K562 (cell line): ENCODE results near the gene TOM1L2. TPM values are rescaled to one million over a fixed set of nuclear protein-coding genes. Genes with fewer than 3 reads are reported as not detected.

ENCODE experiments used
- CBX1 ChIP-seq: sonication (generic); IDR thresholded peaks from 2 replicates; pipeline ENCODE4 v1.6.1; 2016; ENCODE audit warnings: antibody characterized with exemption, low read depth, mild to moderate bottlenecking
- EP400 ChIP-seq: fragments of 450-650 bp; IDR thresholded peaks from 2 replicates; pipeline ENCODE4 v1.6.1; 2017; ENCODE audit warnings: antibody characterized with exemption, mild to moderate bottlenecking, moderate library complexity
- ETS2 ChIP-seq: IDR thresholded peaks from 2 replicates; pipeline ENCODE4 v1.6.1; 2016; ENCODE audit warnings: borderline replicate concordance, missing genetic modification characterization, mild to moderate bottlenecking, moderate library complexity, missing compliant biosample characterization; ENCODE audit not compliant: poor library complexity, severe bottlenecking
- JUNB ChIP-seq: fragments of 450-650 bp; formaldehyde crosslinking; conservative IDR thresholded peaks from 2 replicates; pipeline ENCODE4 v1.4.0; 2020; ENCODE audit warnings: mild to moderate bottlenecking
- MLLT1 ChIP-seq, 2 experiments: fragments of 450-650 bp; IDR thresholded peaks; 2 replicates each; pipeline ENCODE4 v1.6.1; 2016
- MTA2 ChIP-seq: fragments of 450-650 bp; IDR thresholded peaks from 2 replicates; pipeline ENCODE4 v1.6.1; 2016; ENCODE audit warnings: low read depth
- MXD1 ChIP-seq: fragments of 250-450 bp; sonication (Bioruptor Pico); IDR thresholded peaks from 2 replicates; pipeline ENCODE4 v1.8.0; 2021; ENCODE audit warnings: borderline replicate concordance, mild to moderate bottlenecking, moderate library complexity; ENCODE audit not compliant: poor library complexity, severe bottlenecking
- NR1H2 ChIP-seq: sonication (generic); formaldehyde crosslinking; IDR thresholded peaks from 2 replicates; pipeline ENCODE4 v1.4.0; 2020; ENCODE audit warnings: mild to moderate bottlenecking, missing genetic modification reagents
- PATZ1 ChIP-seq: fragments of 250-450 bp; sonication (Bioruptor Pico); IDR thresholded peaks from 2 replicates; pipeline ENCODE4 v1.5.0; 2020; ENCODE audit warnings: mild to moderate bottlenecking, borderline replicate concordance
- POU5F1 ChIP-seq: fragments of 150-350 bp; IDR thresholded peaks from 2 replicates; pipeline ENCODE4 v1.6.1; 2014; ENCODE audit warnings: borderline replicate concordance, low read length, low read depth, mild to moderate bottlenecking; ENCODE audit not compliant: partially characterized antibody
- PPARD ChIP-seq: fragments of 250-450 bp; sonication (Bioruptor Pico); IDR thresholded peaks from 2 replicates; pipeline ENCODE4 v1.8.0; 2022; ENCODE audit warnings: inconsistent platforms, mild to moderate bottlenecking, moderate library complexity
- PURB ChIP-seq: sonication (generic); formaldehyde crosslinking; IDR thresholded peaks from 2 replicates; pipeline ENCODE4 v1.9.0; 2021; ENCODE audit warnings: low read depth, mild to moderate bottlenecking, missing genetic modification reagents
- SAFB2 ChIP-seq: fragments of 200-400 bp; formaldehyde crosslinking; IDR thresholded peaks from 2 replicates; pipeline ENCODE4 v1.6.1; 2018; ENCODE audit warnings: borderline replicate concordance, low read length, low read depth, moderate library complexity; ENCODE audit not compliant: severe bottlenecking
- SMARCA4 ChIP-seq: fragments of 450-650 bp; IDR thresholded peaks from 2 replicates; pipeline ENCODE4 v1.6.1; 2016
- TAF15 ChIP-seq: fragments of 200-400 bp; formaldehyde crosslinking; IDR thresholded peaks from 2 replicates; pipeline ENCODE4 v1.6.1; 2017; ENCODE audit warnings: mild to moderate bottlenecking, low read depth, low read length, moderate library complexity
- TBP ChIP-seq: optimal IDR thresholded peaks from 2 replicates; pipeline ENCODE3; 2011; ENCODE audit warnings: low read depth, low read length, improper control_type of control experiment
- ZBTB1 ChIP-seq: sonication (generic); formaldehyde crosslinking; IDR thresholded peaks from 2 replicates; pipeline ENCODE4 v1.8.1; 2023; ENCODE audit warnings: missing genetic modification reagents, low read depth, mild to moderate bottlenecking, borderline replicate concordance
- ZNF143 ChIP-seq: sonication (generic); formaldehyde crosslinking; IDR thresholded peaks from 2 replicates; pipeline ENCODE4 v1.9.0; 2022; ENCODE audit warnings: mild to moderate bottlenecking, missing genetic modification reagents
- ZNF41 ChIP-seq: fragments of 250-450 bp; sonication (Bioruptor Pico); conservative IDR thresholded peaks from 2 replicates; pipeline ENCODE4 v1.4.0; 2020; ENCODE audit warnings: mild to moderate bottlenecking
- ZNF586 ChIP-seq: fragments of 450-650 bp; formaldehyde crosslinking; conservative IDR thresholded peaks from 2 replicates; pipeline ENCODE4 v1.4.0; 2020; ENCODE audit warnings: mild to moderate bottlenecking, moderate library complexity
- ZNF696 ChIP-seq: fragments of 250-450 bp; sonication (Bioruptor Pico); conservative IDR thresholded peaks from 2 replicates; pipeline ENCODE4 v1.4.0; 2020; ENCODE audit warnings: mild to moderate bottlenecking, moderate library complexity
- ZNF77 ChIP-seq: fragments of 250-450 bp; sonication (Bioruptor Pico); IDR thresholded peaks from 2 replicates; pipeline ENCODE4 v1.5.0; 2020
- polyA plus RNA-seq, 8 experiments: library from polyadenylated mRNA; depleted of rRNA in 4 of 8; stranded (reverse) in 5 of 8; unstranded in 3 of 8; fragments of >200 nt; fragmentation: Nextera tagmentation in 2 of 8; fragmentation: Illumina TruSeq in 1 of 8; extraction: Ambion mirVana in 2 of 8; extraction: Trizol in 1 of 8; gene quantifications; 2 replicates each; pipeline versions ENCODE4 v1.2.1 to v1.2.3, GENCODE V29; 2011 to 2014; ENCODE audit warnings: inconsistent platforms in 1 of 8, missing spikeins in 1 of 8
- total RNA-seq, 7 experiments: library from RNA; depleted of rRNA in 6 of 7; stranded (reverse); fragments of >200 nt in 6 of 7; fragmentation: Illumina TruSeq in 2 of 7; extraction: Trizol in 2 of 7; gene quantifications; 2 replicates each; pipeline versions ENCODE4 v1.2.1 to v1.2.3, GENCODE V29; 2011 to 2021; ENCODE audit warnings: low replicate concordance in 1 of 7
- TF ChIP-seq, protein P1 (sequence below): fragments of 450-650 bp; formaldehyde crosslinking; IDR thresholded peaks from 2 replicates; pipeline ENCODE4 v1.4.0; 2020; ENCODE audit warnings: mild to moderate bottlenecking, moderate library complexity

TOM1L2 gene
- total and polyA plus RNA-seq, 9 of the 15 experiments (the other 6 are each of a cell fraction or from before 2014, with no cell fraction given): 0.07 to 6.0 (median 2.5) TPM

DNA sequence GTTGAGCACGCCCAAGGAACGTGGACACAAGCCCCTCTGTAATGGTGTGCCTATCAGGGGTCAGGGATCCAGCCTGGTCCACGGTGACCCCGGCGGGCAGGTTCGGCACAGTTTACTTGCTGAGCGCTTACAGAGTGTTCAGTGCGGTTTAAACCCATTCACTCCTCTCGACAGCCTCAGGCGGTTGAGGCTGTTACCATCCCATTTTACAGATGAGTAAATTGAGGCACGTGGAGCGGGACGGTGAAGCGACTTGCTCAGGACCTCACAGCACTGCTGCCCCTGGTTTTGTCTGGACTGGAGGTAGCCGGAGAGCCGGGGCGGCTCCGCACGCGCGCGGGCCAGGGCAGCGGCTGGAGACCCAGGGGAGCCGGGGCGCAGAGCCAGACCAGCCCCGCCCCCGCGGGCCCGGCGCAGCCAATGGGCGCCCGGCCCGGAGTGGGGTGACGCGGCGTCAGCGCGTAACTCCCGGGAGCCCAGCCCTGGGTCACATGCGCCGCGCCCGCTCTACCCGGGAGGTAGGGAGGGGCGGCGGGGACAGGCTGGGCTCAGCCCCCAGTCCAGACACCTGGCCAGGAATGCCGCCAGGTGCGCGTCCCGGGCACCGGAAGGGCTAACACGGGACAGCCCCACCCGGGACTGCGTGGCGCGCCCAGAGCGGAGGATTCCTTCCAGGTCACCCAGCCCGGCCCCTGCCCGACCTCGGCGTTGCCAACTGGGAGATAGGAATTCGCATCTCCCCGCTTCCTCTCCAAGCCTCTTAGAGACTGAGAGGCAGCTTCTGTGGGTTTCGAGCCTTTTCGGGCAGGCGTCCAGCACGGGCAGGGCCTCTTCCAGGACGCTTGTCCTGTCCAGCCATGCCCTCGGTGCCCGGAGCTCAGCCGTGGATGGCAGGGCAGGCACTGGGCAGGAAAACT is 132.2 kb downstream of the TOM1L2 start (continued):
- TF ChIP-seq PATZ1 (CRISPR knock-in tag) (no peak), TAF15 (no peak), ZNF143 (CRISPR knock-in tag) (no peak), EP400 (peak; percentile 82; the same call in 1 of the 2 replicates), ETS2 (no peak), TBP (peak; percentile 77), MLLT1 (IDR thresholded peaks at IDR 0.05) (peak; percentile 81 to 88), PPARD (no peak), ZBTB1 (CRISPR knock-in tag) (no peak), CBX1 (peak; percentile 98), PURB (no peak), JUNB (CRISPR knock-in tag) (peak; percentile 37; the same call in 1 of the 2 replicates), POU5F1 (peak; percentile 48), ZNF586 (CRISPR knock-in tag) (no peak), SAFB2 (no peak), ZNF41 (CRISPR knock-in tag) (peak; percentile 50; the same call in 1 of the 2 replicates), MTA2 (no peak), NR1H2 (CRISPR knock-in tag) (no peak), SMARCA4 (no peak), ZNF77 (CRISPR knock-in tag) (no peak), ZNF696 (CRISPR knock-in tag) (no peak), MXD1 (CRISPR knock-in tag) (no peak)
- TF ChIP-seq, protein P1, sequence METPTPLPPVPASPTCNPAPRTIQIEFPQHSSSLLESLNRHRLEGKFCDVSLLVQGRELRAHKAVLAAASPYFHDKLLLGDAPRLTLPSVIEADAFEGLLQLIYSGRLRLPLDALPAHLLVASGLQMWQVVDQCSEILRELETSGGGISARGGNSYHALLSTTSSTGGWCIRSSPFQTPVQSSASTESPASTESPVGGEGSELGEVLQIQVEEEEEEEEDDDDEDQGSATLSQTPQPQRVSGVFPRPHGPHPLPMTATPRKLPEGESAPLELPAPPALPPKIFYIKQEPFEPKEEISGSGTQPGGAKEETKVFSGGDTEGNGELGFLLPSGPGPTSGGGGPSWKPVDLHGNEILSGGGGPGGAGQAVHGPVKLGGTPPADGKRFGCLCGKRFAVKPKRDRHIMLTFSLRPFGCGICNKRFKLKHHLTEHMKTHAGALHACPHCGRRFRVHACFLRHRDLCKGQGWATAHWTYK (CRISPR knock-in tag): peak; percentile 93
